ENCODE results near the gene TSNAXIP1. TPM values are rescaled to one million over a fixed set of nuclear protein-coding genes. Genes with fewer than 3 reads are reported as not detected.

TSNAXIP1 gene
- total and polyA plus RNA-seq, 4 donors = 0.09 to 1.5 (median 0.69) TPM

GRCh38 chr16:67874372-67874771 is 67.7 kb downstream of the TSNAXIP1 start:
- no peaks in the 10 kb centered on the region for H3K27me3 ChIP-seq (ENCODE audit: control insufficient read depth in 4 of 4, insufficient read depth in 4 of 4, low read length in 3 of 4)
- peaks cover 2 to 39% (median 30%) of the 10 kb centered on the region in 4 donors for H3K4me1 ChIP-seq (ENCODE audit: control insufficient read depth in 4 of 4, insufficient read depth in 4 of 4, low read length in 3 of 4)
- peaks cover 10 to 32% (median 25%) of the 10 kb centered on the region in 4 donors for H3K36me3 ChIP-seq (ENCODE audit: control insufficient read depth in 4 of 4, insufficient read depth in 3 of 4, low read depth in 1 of 4, low read length in 3 of 4)
- DNase-seq (ENCODE audit: low spot score) = no peak
- H3K4me3 ChIP-seq (ENCODE audit: low read depth in 1 of 3, low read length in 3 of 3) = no peak overlapping the region
- 86% methylated on average over 3 of the region's 3 CpGs for WGBS
- H3K9me3 ChIP-seq (ENCODE audit: control insufficient read depth in 4 of 4, low read length in 3 of 4) = no peaks in the 10 kb centered on the region
- H3K9ac ChIP-seq (ENCODE audit: low read depth in 1 of 2, low read length in 2 of 2) = no peak overlapping the region
- H3K27ac ChIP-seq (ENCODE audit: low read depth in 1 of 2, low read length in 2 of 2) = no peak overlapping the region
- TF ChIP-seq HNF4A (conservative IDR thresholded peaks at IDR 0.05) = no peak
- TF ChIP-seq FOXA1 (IDR thresholded peaks at IDR 0.05) = no peak
- TF ChIP-seq SP1 (IDR thresholded peaks at IDR 0.05) = no peak
- no peak for TF ChIP-seq RAD21 (IDR thresholded peaks at IDR 0.05)
- no peak for TF ChIP-seq ZBTB33 (IDR thresholded peaks at IDR 0.05)
- TF ChIP-seq NR2F2 (IDR thresholded peaks at IDR 0.05) = no peak
- no peak for TF ChIP-seq EGR1 (IDR thresholded peaks at IDR 0.05; ENCODE audit: low read depth in 2 of 2)

GRCh38 chr16:67877064-67877463 is 70.4 kb downstream of the TSNAXIP1 start:
- no peak for TF ChIP-seq HNF4A (conservative IDR thresholded peaks at IDR 0.05)
- no peak for TF ChIP-seq TAF1 (conservative IDR thresholded peaks at IDR 0.05)
- no peak for TF ChIP-seq REST (IDR thresholded peaks at IDR 0.05)
- TF ChIP-seq, protein P1, sequence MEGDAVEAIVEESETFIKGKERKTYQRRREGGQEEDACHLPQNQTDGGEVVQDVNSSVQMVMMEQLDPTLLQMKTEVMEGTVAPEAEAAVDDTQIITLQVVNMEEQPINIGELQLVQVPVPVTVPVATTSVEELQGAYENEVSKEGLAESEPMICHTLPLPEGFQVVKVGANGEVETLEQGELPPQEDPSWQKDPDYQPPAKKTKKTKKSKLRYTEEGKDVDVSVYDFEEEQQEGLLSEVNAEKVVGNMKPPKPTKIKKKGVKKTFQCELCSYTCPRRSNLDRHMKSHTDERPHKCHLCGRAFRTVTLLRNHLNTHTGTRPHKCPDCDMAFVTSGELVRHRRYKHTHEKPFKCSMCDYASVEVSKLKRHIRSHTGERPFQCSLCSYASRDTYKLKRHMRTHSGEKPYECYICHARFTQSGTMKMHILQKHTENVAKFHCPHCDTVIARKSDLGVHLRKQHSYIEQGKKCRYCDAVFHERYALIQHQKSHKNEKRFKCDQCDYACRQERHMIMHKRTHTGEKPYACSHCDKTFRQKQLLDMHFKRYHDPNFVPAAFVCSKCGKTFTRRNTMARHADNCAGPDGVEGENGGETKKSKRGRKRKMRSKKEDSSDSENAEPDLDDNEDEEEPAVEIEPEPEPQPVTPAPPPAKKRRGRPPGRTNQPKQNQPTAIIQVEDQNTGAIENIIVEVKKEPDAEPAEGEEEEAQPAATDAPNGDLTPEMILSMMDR (IDR thresholded peaks at IDR 0.05; ENCODE audit: low read depth, low read length, missing input control) = no peak
- no peak for TF ChIP-seq HNF4G (IDR thresholded peaks at IDR 0.05)
- no peak for TF ChIP-seq JUND (IDR thresholded peaks at IDR 0.05)
- no peak for TF ChIP-seq RAD21 (IDR thresholded peaks at IDR 0.05)
- TF ChIP-seq SP1 (IDR thresholded peaks at IDR 0.05) = no peak
- TF ChIP-seq GABPA (IDR thresholded peaks at IDR 0.05 in 1 of 2, conservative IDR thresholded peaks at IDR 0.05 in 1 of 2) = no peak
- no peak for TF ChIP-seq RXRA (IDR thresholded peaks at IDR 0.05)
- TF ChIP-seq YY1 (IDR thresholded peaks at IDR 0.05) = no peak
- TF ChIP-seq FOXA2 (IDR thresholded peaks at IDR 0.05) = no peak
- no peak for TF ChIP-seq ZBTB33 (IDR thresholded peaks at IDR 0.05)
- TF ChIP-seq FOXA1 (IDR thresholded peaks at IDR 0.05) = no peak
- TF ChIP-seq, protein P2, sequence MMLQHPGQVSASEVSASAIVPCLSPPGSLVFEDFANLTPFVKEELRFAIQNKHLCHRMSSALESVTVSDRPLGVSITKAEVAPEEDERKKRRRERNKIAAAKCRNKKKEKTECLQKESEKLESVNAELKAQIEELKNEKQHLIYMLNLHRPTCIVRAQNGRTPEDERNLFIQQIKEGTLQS (IDR thresholded peaks at IDR 0.05) = no peak
- TF ChIP-seq NR2F2 (IDR thresholded peaks at IDR 0.05) = no peak
- 95% methylated on average over 11 of the region's 11 CpGs for WGBS

More at GRCh38 chr16:67877064-67877463, 70.4 kb downstream of the TSNAXIP1 start:
- no peak overlapping the region for H3K27ac ChIP-seq (ENCODE audit: low read depth in 1 of 2, low read length in 2 of 2)
- no peak overlapping the region for H3K4me3 ChIP-seq (ENCODE audit: low read depth in 1 of 3, low read length in 3 of 3)
- H3K36me3 ChIP-seq (ENCODE audit: control insufficient read depth in 4 of 4, insufficient read depth in 3 of 4, low read depth in 1 of 4, low read length in 3 of 4) = peaks cover 30 to 56% (median 42%) of the 10 kb centered on the region in 4 donors
- peaks cover 2 to 43% (median 29%) of the 10 kb centered on the region in 4 donors for H3K4me1 ChIP-seq (ENCODE audit: control insufficient read depth in 4 of 4, insufficient read depth in 4 of 4, low read length in 3 of 4)
- no peak overlapping the region for H3K9ac ChIP-seq (ENCODE audit: low read depth in 1 of 2, low read length in 2 of 2)
- no peak for DNase-seq (ENCODE audit: low spot score)
- H3K27me3 ChIP-seq (ENCODE audit: control insufficient read depth in 4 of 4, insufficient read depth in 4 of 4, low read length in 3 of 4) = no peaks in the 10 kb centered on the region
- no peaks in the 10 kb centered on the region for H3K9me3 ChIP-seq (ENCODE audit: control insufficient read depth in 4 of 4, low read length in 3 of 4)
